Transverse colon (tissue), 4 donors: ENCODE measurements around the gene PITPNM2. TPM values are rescaled to one million over a fixed set of nuclear protein-coding genes. Genes with fewer than 3 reads are reported as not detected.
A peak's percentile ranks its signal among the peaks of the same experiment; 100 is the strongest.

ENCODE experiments used
- DNase-seq: peaks from one replicate; pipeline ENCODE4 v3.0.0-alpha.2; 2019
- H3K27ac ChIP-seq, 4 donors: fragments of 200-600 bp; sonication (generic); 2 replicates each; pipeline ENCODE4 v1.5.1; 2016 to 2018; ENCODE audit warnings: inconsistent platforms in 4 of 4
- H3K27me3 ChIP-seq: fragments of 200-600 bp; sonication (generic); 2 replicates; pipeline ENCODE4 v1.5.1; 2017; ENCODE audit warnings: inconsistent platforms
- H3K36me3 ChIP-seq, 4 donors: fragments of 200-600 bp; sonication (generic); 2 replicates each; pipeline ENCODE4 v1.5.1; 2017 to 2019; ENCODE audit warnings: inconsistent platforms in 4 of 4
- H3K4me1 ChIP-seq, 4 donors: fragments of 200-600 bp; sonication (generic); 2 replicates each; pipeline ENCODE4 v1.5.1; 2017 to 2020; ENCODE audit warnings: inconsistent platforms in 4 of 4
- H3K4me3 ChIP-seq, 4 donors: fragments of 200-600 bp; sonication (generic); 1 replicate in 1 of 4; 2 replicates in 3 of 4; pipeline versions ENCODE4 v1.5.1 to v1.6.1; 2017 to 2019; ENCODE audit warnings: inconsistent platforms in 4 of 4
- H3K9me3 ChIP-seq, 2 donors: fragments of 200-600 bp; sonication (generic); 2 replicates each; pipeline ENCODE4 v1.5.1; 2017 to 2019; ENCODE audit warnings: inconsistent platforms in 2 of 2
- EP300 ChIP-seq: sonication (generic); formaldehyde crosslinking; IDR thresholded peaks from one replicate; pipeline ENCODE4 v1.6.1; 2017; ENCODE audit warnings: antibody characterized with exemption, low read depth
- POLR2A ChIP-seq: fragments of 450-650 bp; IDR thresholded peaks from one replicate; pipeline ENCODE4 v1.6.1; 2016; ENCODE audit warnings: antibody characterized with exemption, mild to moderate bottlenecking, moderate library complexity
- POLR2AphosphoS5 ChIP-seq, 3 donors: sonication (generic); formaldehyde crosslinking; IDR thresholded peaks; one replicate each; pipeline ENCODE4 v1.6.1; 2016; ENCODE audit warnings: antibody characterized with exemption in 3 of 3
- WGBS, 2 donors: methylation state at CpG; one replicate each; pipeline ENCODE4 v1.1.5; 2018; ENCODE audit warnings: low coverage in 1 of 2; 5-methylcytosine and 5-hydroxymethylcytosine counted together
- in situ Hi-C, 4 donors: fragments of 200-750 bp; cut with MboI; loops; one replicate each; pipeline versions ENCODE4 v1.15.0 to v1.15.1; 2017; ENCODE audit warnings: low sequenced_read_pairs in 3 of 4, low pct_ligation_motif_present in 1 of 4, low pct_unique_long_range_greater_than_20kb in 1 of 4
- intact Hi-C: fragments of 100-400 bp; cut with DNase I; formaldehyde crosslinking; loops from one replicate; pipeline ENCODE4 v1.15.1; 2023; ENCODE audit warnings: low total_unique reads
- total RNA-seq, 4 donors: library from RNA; depleted of rRNA; stranded (reverse); fragments of >200 nt; gene quantifications; one replicate each; pipeline ENCODE4 v1.1.0, GENCODE V29; 2016
- TF ChIP-seq, protein P1 (sequence below), 5 experiments: fragments of 200-600 bp in 3 of 5; fragments of 450-650 bp in 2 of 5; sonication (generic) in 3 of 5; IDR thresholded peaks; 1 replicate in 2 of 5; 2 replicates in 3 of 5; pipeline ENCODE4 v1.5.1; 2016 to 2017; ENCODE audit warnings: antibody characterized with exemption in 5 of 5, inconsistent platforms in 3 of 5, mild to moderate bottlenecking in 2 of 5, moderate library complexity in 1 of 5

The PITPNM2 gene
- total RNA-seq, 4 donors from 2014 or later = 10.5 to 19.8 (median 14.3) TPM

DNA sequence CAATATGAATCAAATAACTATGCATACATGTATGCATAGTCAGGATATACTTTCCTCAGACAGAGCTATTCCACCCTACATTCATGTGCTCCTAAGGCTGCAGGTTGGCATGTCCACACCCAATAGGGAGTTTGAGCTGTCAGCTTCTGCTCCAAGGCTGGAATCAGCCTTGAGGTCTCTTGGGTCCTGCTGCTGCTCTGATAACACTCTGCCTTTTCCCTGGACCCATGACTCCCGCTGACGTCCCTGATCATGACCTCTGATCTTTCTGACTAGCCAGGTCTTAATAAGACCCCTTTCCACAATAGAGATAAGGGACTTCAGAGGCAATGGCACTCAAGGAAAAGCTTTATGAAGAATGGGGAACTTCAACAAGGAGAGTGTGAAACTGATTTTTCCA is 5.7 kb downstream of the PITPNM2 start:
- intact Hi-C loops (no loop called here), in situ Hi-C loops (loop anchor here in 2 of 4 donors (10.0 kb wide), 1 partner anchor 100 kb away; no protein-coding TSS in a partner anchor)

DNA sequence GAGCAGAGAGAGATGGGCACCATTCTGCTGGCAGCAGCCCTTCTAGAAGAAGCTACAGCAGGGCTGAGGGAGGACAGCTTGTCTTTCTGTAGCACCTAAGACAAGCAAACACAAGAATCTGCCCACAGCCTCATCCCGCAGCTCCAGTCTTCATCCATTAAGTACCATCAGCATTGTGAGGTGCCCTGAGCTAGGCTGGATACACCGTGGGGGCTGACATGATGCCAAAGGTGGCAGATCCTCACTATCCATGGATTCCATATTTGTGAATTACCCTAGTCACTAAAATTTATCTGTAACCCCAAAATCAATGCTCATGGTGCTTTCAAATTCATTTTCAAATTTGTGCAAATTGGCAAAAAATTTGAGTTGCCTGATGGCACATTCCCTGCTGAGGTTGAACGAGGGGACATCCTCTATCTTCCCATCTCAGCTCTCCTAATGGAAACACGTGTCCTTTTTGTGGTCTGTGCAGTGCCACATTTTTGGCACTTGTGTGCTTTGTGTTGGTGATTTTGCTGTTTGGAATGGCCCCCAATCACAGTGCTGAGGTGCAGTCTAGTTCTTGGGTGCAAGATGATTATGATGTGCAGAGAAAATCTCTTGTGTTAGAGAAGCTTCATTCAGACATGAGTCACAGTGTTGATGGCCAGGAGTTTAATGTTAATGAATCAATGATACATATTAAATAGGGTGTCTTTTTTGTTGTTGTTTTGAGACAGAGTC is 7.0 kb downstream of the PITPNM2 start:
- DNase-seq = no peak
- Histone ChIP-seq H3K36me3 (no peaks in the 10 kb centered on the region), H3K27ac (peak overlapping the region; percentile 86 to 93 (median 90)), H3K4me1 (peaks cover 42 to 63% (median 52%) of the 10 kb centered on the region in 4 donors), H3K27me3 (no peaks in the 10 kb centered on the region), H3K4me3 (no peak overlapping the region), H3K9me3 (no peaks in the 10 kb centered on the region)
- intact Hi-C loops (no loop called here), in situ Hi-C loops (loop anchor here in 2 of 4 donors (10.0 kb wide), 1 partner anchor 99 kb away; no protein-coding TSS in a partner anchor)
- TF ChIP-seq POLR2A (no peak), EP300 (no peak), POLR2AphosphoS5 (IDR thresholded peaks at IDR 0.05) (no peak)
- TF ChIP-seq, protein P1, sequence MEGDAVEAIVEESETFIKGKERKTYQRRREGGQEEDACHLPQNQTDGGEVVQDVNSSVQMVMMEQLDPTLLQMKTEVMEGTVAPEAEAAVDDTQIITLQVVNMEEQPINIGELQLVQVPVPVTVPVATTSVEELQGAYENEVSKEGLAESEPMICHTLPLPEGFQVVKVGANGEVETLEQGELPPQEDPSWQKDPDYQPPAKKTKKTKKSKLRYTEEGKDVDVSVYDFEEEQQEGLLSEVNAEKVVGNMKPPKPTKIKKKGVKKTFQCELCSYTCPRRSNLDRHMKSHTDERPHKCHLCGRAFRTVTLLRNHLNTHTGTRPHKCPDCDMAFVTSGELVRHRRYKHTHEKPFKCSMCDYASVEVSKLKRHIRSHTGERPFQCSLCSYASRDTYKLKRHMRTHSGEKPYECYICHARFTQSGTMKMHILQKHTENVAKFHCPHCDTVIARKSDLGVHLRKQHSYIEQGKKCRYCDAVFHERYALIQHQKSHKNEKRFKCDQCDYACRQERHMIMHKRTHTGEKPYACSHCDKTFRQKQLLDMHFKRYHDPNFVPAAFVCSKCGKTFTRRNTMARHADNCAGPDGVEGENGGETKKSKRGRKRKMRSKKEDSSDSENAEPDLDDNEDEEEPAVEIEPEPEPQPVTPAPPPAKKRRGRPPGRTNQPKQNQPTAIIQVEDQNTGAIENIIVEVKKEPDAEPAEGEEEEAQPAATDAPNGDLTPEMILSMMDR (IDR thresholded peaks at IDR 0.05) = no peak
- WGBS, 2 donors = 86% methylated on average over 4 of the region's 4 CpGs; no CpG with 5 or more reads in 1 of the 2 donors

More for the DNA sequence above, 5.7 kb downstream of the PITPNM2 start:
- Histone ChIP-seq H3K27ac (no peak overlapping the region), H3K4me1 (peaks cover 40 to 62% (median 51%) of the 10 kb centered on the region in 4 donors), H3K27me3 (no peaks in the 10 kb centered on the region), H3K4me3 (no peak overlapping the region), H3K9me3 (no peaks in the 10 kb centered on the region), H3K36me3 (no peaks in the 10 kb centered on the region)
- no peak for DNase-seq
- 86% methylated on average over 2 of the region's 2 CpGs; no CpG with 5 or more reads in 1 of the 2 donors for WGBS, 2 donors
- TF ChIP-seq EP300 = no peak
- TF ChIP-seq POLR2AphosphoS5 (IDR thresholded peaks at IDR 0.05) = no peak
- TF ChIP-seq, protein P1 (IDR thresholded peaks at IDR 0.05) = no peak
- no peak for TF ChIP-seq POLR2A

DNA sequence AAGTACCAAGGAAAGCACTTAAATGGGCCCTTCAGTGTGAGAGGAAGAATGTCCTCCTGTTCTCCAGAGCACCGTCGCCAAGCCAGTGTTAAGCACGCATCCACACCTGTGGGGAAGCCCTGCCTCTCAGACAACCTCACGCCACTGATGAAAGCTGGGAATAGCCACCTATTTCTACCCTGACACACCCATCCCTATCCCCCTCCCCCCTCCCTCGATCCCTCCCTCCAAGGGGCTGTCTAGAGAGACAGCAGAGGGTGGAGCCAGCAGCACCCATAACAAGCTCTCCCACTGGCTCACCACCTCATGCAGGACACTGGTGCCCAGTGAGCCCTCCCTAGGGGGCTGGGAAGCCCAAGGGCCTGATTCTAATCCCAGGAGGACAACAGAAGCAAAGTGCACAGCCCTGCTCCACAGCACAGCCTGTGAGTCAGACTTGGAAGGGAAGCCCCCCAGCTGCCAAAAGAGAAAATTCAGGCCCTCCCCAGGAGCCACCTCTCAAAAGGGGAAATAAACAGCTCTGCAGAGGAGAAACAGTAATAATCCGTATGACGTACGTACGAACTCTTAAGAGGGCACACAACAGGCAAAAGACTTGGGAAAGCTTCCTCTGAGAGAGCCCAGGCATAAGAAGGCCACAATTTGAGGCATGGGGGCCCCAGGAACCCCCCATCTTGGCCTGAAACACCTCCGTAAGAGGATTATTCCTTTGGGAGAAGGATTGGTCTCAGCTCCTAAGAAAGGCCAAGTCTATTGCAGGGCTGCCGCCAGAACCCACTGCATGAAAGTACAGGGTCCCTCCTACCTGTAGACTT is 7.8 kb downstream of the PITPNM2 start:
- in situ Hi-C loops = loop anchor here in 2 of 4 donors (10.0 kb wide), 1 partner anchor 98 kb away; no protein-coding TSS in a partner anchor
- no peak for TF ChIP-seq EP300
- TF ChIP-seq POLR2A = peak; percentile 63
- peak; percentile 31 to 62 (median 31) for TF ChIP-seq POLR2AphosphoS5 (IDR thresholded peaks at IDR 0.05)
- TF ChIP-seq, protein P1 (IDR thresholded peaks at IDR 0.05) = peak in 1 of 5 experiments; percentile 9
- DNase-seq = peak; percentile 61
- intact Hi-C loops = no loop called here
- H3K36me3 ChIP-seq = no peaks in the 10 kb centered on the region
- H3K4me3 ChIP-seq = no peak overlapping the region
- H3K9me3 ChIP-seq = no peaks in the 10 kb centered on the region
- H3K27me3 ChIP-seq = no peaks in the 10 kb centered on the region
- H3K4me1 ChIP-seq = peaks cover 42 to 58% (median 50%) of the 10 kb centered on the region in 4 donors
- 30 to 48% methylated on average over 6 to 11 of the region's 11 CpGs for WGBS, 2 donors
- H3K27ac ChIP-seq = peak overlapping the region; percentile 86 to 93 (median 90)

DNA sequence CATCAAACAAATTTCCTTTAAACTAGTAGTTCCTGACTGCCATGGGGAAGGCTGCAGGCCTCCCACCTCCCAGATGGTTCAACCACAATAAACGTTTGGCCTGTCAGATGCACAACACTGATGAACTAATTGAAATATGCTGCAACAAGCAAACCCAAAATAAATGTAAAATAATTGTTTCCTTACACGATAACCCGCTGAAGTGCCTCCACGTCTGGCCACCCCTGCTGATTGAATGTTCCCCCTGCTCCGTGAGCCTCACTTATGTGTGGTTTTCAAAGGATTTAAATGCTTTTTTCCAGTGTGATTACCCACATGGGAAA is 8.4 kb downstream of the PITPNM2 start:
- WGBS, 2 donors = 55 to 66% methylated on average over 5 of the region's 5 CpGs
- peaks cover 42 to 54% (median 48%) of the 10 kb centered on the region in 4 donors for H3K4me1 ChIP-seq
- in situ Hi-C loops = loop anchor here in 2 of 4 donors (10.0 kb wide), 1 partner anchor 98 kb away; no protein-coding TSS in a partner anchor

More for the DNA sequence above, 8.4 kb downstream of the PITPNM2 start:
- Histone ChIP-seq H3K9me3 (no peaks in the 10 kb centered on the region), H3K4me3 (no peak overlapping the region), H3K27me3 (no peaks in the 10 kb centered on the region), H3K27ac (peak overlapping the region; percentile 86 to 93 (median 90)), H3K36me3 (no peaks in the 10 kb centered on the region)
- intact Hi-C loops = no loop called here
- DNase-seq = no peak
- TF ChIP-seq, protein P1 (IDR thresholded peaks at IDR 0.05) = no peak
- TF ChIP-seq POLR2A (no peak), EP300 (no peak), POLR2AphosphoS5 (IDR thresholded peaks at IDR 0.05) (no peak)
